HG02943 (cell line): ENCODE results near the gene CNOT4.

ENCODE experiments used
- ATAC-seq: cut with Tn5 transposase; IDR thresholded peaks from one replicate; pipeline ENCODE4 v1.9.1; 2021; ENCODE audit warnings: mild to moderate bottlenecking, low read depth, moderate library complexity; ENCODE audit not compliant: unreplicated experiment

CNOT4 gene

GRCh38 chr7:135407884-135408283 lies 102.0 kb downstream of the CNOT4 start:
- no peak for ATAC-seq

GRCh38 chr7:135406918-135407317 lies 103.0 kb downstream of the CNOT4 start:
- ATAC-seq = no peak

GRCh38 chr7:135405969-135406368 lies 103.9 kb downstream of the CNOT4 start:
- ATAC-seq = no peak

GRCh38 chr7:135403302-135403701 lies 106.6 kb downstream of the CNOT4 start:
- no peak for ATAC-seq

DNA sequence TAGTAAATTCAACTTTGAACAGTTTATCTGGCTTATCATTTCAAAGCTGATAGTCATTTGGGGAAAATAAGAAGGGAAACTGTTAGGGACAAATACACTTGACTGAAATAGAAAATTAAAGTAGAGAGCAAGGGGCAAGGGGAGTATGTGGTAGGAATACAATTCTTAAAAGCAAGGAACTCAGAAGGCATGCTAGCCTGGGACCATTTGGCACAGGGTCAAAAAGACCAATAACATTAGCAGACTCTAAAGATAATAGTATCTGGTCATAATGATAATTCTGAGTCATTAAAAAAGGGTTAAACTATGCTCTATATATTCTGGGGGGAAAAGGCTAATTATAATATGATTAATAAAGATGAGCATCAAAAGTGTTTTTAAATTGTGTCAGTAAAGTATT lies 112.2 kb downstream of the CNOT4 start:
- no peak for ATAC-seq

DNA sequence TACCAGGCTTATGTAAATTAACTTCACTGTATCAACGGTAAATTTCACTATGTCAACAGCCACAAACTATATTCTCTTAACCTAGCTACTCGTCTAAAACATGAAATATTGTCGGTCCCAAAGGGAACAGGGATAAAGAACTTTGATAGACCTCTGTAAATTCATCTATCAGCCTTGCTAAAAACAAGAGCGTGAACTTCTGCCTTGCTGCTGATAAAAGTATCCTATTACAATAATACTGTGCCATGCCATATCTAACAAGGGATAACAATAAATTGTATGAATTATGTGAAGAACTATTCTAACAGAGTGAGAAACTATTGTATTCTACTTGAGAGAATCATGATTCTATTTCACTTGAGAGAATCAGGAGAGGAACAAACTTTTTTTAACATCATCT lies 117.2 kb downstream of the CNOT4 start:
- ATAC-seq = no peak

GRCh38 chr7:135391514-135391913 lies 118.4 kb downstream of the CNOT4 start:
- ATAC-seq = no peak

DNA sequence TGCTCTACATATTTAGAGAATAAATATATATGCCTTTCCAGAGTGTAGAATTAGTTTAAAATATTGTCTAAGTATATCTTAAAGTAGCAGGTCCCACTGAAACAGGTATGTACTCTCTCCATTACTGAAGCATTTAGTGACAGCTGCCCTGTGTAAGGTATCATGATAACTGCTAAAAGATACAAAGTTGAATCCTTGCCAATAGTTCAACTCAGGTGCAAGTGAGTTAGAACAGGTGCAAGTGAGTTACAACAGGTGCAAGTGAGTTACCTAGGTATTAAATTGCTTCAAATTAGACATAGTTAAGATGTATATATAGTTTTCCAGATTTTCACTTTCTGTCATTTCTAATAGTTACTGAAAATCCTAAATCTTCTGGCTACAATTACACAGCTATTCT lies 119.1 kb downstream of the CNOT4 start:
- no peak for ATAC-seq

DNA sequence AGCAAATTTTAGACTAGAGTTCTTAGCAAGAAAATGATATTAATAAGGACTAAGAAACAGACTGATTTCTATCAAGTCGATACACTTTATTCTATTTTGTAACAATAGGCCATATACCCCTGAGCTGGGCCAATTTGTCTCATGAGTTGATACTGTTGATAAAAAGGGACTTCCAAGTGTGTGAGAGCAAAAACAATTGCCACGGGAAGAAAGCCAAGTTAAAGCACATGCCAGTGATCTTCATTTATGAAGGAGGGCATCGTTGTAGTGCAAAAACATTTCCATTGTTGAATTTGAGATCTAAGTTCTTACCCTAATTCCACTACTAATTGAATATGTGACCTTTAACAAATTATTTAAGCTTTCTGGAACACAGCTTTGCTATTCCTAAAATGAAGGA lies 119.9 kb downstream of the CNOT4 start:
- ATAC-seq = no peak

- ATAC-seq = no peak
Measured at GRCh38 chr7:135388616-135389015, 121.3 kb downstream of the CNOT4 start.

- ATAC-seq = no peak
Measured at GRCh38 chr7:135386776-135387175, 123.1 kb downstream of the CNOT4 start.

DNA sequence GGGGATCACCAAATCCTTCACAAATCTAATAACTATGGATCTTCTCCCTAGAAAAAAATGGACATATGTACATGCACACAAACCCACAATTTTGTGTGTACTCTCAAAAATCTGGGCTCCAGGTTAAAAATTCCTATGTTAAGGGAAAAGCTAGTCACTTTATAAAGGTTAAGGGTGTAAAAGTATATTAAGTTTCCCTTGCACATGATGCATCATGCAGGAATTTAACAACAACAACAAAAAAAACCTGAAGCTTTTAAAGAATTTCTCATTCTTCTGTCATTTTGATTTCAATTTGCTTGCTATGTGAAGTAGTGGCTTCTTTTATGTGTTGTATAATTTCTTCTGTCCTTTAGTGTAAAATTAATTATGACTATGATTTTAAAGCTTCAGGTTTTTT lies 123.7 kb downstream of the CNOT4 start:
- no peak for ATAC-seq

GRCh38 chr7:135385209-135385608 lies 124.7 kb downstream of the CNOT4 start:
- no peak for ATAC-seq

DNA sequence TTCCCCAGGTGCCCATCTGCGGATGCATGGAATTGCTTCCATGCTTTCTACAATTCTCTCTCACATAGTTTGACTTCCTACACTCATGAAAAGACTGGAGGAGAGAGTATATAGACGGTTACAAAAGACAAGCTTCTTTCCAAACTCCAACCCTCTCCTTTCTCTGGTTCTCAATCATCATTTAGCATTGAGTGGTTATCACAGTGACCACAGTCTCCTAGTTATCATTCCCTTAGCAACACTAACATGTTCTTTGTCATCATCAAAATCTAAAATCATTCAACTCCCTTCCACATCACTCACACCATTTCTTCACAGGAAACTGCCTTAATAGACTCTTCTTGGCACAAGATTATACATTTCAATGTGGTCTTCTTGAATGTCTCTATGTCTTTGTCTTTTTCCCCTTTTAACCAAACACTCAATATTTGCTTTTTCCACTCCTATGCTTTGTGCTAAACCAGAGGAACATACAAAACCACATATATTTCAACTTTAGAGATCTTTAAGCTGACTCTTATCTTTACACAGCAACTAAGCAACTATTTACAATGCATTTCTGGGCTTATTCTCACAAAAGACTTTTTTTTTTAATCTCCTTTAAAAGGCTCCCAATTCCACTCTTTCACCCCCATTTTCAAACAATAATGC lies 126.3 kb downstream of the CNOT4 start:
- no peak for ATAC-seq

- no peak for ATAC-seq
Measured at GRCh38 chr7:135382173-135382572, 127.7 kb downstream of the CNOT4 start.

GRCh38 chr7:135381369-135381768 lies 128.5 kb downstream of the CNOT4 start:
- no peak for ATAC-seq

GRCh38 chr7:135380351-135380750 lies 129.6 kb downstream of the CNOT4 start:
- ATAC-seq = no peak

DNA sequence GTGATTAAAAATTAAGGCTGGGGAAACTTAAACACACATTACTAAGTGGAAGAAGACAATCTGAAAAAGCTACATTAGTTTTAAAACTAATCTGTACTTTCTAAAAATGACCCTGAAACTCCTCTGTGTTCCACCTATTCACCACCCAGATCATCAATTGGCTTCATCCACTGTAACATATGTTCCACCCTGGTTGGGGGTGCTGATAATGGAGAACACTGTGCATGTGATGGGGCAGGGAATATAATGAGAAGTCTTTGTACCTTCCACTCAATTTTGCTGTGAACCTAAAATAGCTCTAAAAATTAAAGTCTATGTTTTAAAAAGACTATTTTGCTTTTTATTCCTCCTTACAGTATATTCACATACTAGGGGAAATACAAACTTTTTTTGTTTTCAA lies 132.7 kb downstream of the CNOT4 start:
- ATAC-seq = no peak

DNA sequence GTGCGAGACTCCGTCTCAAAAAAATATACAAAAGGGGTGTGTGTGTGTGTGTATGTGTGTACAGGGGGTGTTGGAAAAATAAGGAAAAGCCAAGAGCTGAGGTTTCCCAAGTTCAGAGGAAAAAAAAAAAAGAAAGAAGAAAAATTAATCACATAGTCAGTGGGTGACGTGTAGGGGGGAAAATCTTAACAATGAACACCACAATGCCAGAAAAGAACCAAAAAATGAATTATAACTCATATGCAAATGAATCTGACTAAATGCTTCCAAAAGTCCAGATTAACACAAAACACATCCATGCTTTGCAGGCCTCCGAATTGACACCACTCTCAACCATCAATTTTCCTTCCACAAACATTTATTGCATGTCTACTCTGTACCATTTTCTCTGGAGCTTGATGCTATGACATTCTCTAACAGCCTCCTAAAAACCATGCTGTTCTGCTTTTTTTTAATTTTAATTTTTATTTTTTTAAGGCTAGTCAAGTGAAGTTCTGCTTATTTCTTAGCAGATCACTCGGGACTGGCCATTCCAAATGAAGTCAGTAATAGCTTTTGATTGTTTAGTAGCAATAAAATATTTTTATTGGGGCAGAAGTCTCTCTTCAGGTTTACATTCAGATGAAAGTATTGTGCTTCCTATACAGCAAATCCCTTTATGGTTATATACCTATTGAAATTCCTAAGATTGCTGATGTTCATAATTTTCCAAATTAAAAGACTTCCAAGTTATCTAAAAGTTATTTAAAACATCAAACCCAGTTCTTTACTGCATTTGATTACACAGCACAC lies 133.8 kb downstream of the CNOT4 start:
- ATAC-seq = no peak

DNA sequence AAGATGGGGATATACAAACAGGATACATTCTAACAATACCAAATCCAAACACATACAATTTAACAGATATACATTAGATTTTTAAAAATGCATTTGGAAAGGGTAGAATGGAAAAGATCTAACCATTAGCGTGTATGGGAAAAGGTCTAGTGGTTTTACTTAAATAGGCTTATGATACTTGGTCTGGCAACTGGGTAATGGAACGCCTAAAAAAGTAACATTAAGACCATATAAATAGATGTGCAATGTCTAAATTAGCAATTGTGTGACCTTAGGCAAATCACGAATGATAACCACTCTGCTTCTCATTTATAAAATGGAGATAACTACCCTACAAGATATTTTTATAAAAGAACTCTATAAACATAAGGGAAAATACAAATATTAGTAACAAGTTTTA lies 135.2 kb downstream of the CNOT4 start:
- ATAC-seq = no peak

DNA sequence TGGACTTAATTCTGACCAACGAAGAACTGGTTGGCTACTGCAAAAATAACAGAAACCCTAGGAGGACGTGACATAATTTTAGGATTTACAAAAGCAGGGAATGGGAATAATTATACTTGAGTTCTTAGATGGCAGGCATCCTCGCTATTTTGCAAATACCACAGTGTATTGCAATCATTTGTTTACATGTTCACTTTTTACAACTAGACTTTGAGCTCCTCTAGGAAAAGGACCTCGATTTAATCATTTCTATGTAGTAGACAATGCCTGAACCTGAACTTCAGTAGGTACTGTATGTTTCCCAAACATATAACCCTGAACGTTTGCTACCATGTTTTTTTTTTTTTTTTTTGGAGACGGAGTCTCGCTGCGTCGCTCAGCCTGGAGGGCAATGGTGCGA lies 137.7 kb downstream of the CNOT4 start:
- no peak for ATAC-seq

DNA sequence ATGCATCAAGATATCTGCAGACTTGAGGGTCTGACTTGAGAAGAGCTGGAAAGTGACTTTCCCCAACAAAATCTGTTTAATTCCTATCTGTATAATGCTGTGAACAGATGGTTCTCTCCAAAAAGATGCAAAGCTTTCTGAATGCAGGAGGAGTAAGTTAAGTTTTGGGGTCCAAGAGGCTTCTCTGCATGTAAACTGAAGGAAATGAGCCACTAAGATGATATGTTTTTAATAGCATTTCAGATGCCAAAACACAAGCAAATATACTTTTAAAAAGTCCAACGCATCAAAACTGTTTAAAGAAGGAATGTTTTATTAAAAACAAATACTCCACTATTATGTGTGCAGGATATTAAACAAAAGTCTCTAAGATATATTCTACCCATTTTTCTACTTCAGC lies 139.2 kb downstream of the CNOT4 start:
- no peak for ATAC-seq
